Gastroesophageal sphincter (tissue), 4 donors: ENCODE measurements around the gene SRRM5. TPM values are rescaled to one million over a fixed set of nuclear protein-coding genes. Genes with fewer than 3 reads are reported as not detected.

Source experiments
- ATAC-seq: fragments of 150-250 bp; one replicate; pipeline ENCODE4 v1.9.1; 2016; ENCODE audit warnings: mild to moderate bottlenecking, moderate library complexity
- H3K27ac ChIP-seq, 4 donors: fragments of 200-600 bp; sonication (generic) in 3 of 4; 1 replicate in 3 of 4; 2 replicates in 1 of 4; pipeline ENCODE4 v1.5.1; 2016 to 2019
- H3K27me3 ChIP-seq: fragments of 200-600 bp; sonication (generic); one replicate; pipeline ENCODE4 v1.5.1; 2019
- H3K36me3 ChIP-seq, 2 donors: fragments of 200-600 bp; sonication (generic); one replicate each; pipeline ENCODE4 v1.5.1; 2019; ENCODE audit warnings: control low read depth in 1 of 2
- H3K4me1 ChIP-seq, 3 donors: fragments of 200-600 bp; sonication (generic); 1 replicate in 2 of 3; 2 replicates in 1 of 3; pipeline ENCODE4 v1.5.1; 2016 to 2019; ENCODE audit warnings: control low read depth in 2 of 3
- H3K4me3 ChIP-seq, 2 donors: fragments of 200-600 bp; sonication (generic); one replicate each; pipeline ENCODE4 v1.5.1; 2019; ENCODE audit warnings: mild to moderate bottlenecking in 1 of 2, moderate library complexity in 1 of 2
- H3K9me3 ChIP-seq, 3 donors: fragments of 200-600 bp; sonication (generic); one replicate each; pipeline ENCODE4 v1.5.1; 2017 to 2019; ENCODE audit warnings: control low read depth in 2 of 3
- EP300 ChIP-seq: sonication (generic); formaldehyde crosslinking; IDR thresholded peaks from one replicate; pipeline ENCODE4 v1.6.1; 2017; ENCODE audit warnings: antibody characterized with exemption, mild to moderate bottlenecking
- POLR2A ChIP-seq, 2 donors: fragments of 450-650 bp; IDR thresholded peaks; one replicate each; pipeline ENCODE4 v1.6.1; 2017; ENCODE audit warnings: antibody characterized with exemption in 2 of 2, mild to moderate bottlenecking in 2 of 2, moderate library complexity in 1 of 2
- POLR2AphosphoS5 ChIP-seq: sonication (generic); formaldehyde crosslinking; IDR thresholded peaks from one replicate; pipeline ENCODE4 v1.6.1; 2017; ENCODE audit warnings: antibody characterized with exemption
- WGBS, 2 donors: methylation state at CpG; one replicate each; pipeline ENCODE4 v1.1.5; 2018; ENCODE audit warnings: low coverage in 1 of 2; 5-methylcytosine and 5-hydroxymethylcytosine counted together
- total RNA-seq, 4 donors: library from RNA; depleted of rRNA; stranded (reverse); fragments of >200 nt; gene quantifications; one replicate each; pipeline ENCODE4 v1.1.0, GENCODE V29; 2016
- TF ChIP-seq, protein P1 (sequence below), 4 experiments: fragments of 200-600 bp in 2 of 4; fragments of 450-650 bp in 2 of 4; sonication (generic) in 1 of 4; IDR thresholded peaks; one replicate each; pipeline ENCODE4 v1.5.1; 2017 to 2019; ENCODE audit warnings: antibody characterized with exemption in 4 of 4, mild to moderate bottlenecking in 2 of 4, moderate library complexity in 2 of 4

Gene SRRM5
- total RNA-seq, 4 donors from 2014 or later = 0.13 TPM; not detected in 3

DNA sequence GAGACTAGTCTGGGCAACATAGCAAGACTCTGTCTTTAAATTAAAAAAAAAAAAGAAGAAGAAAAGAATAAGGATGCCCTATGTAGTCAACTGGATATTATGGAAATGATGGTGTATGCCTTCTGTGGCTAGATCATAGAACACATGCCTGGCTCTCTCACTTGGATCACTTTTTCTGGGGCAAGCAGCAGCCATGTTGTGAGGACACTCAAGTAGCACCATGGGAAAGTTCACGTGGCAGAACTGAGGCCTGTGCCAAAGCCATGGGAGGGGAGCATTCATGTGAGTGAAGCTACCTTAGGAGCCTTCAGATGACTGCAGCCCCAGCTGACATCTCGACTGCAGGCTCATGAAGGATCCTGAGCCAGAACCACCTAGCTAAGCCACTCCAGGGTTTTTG, 46.1 kb downstream of the SRRM5 start:
- TF ChIP-seq POLR2AphosphoS5 (no peak), EP300 (no peak), POLR2A (IDR thresholded peaks at IDR 0.05) (no peak)
- TF ChIP-seq, protein P1, sequence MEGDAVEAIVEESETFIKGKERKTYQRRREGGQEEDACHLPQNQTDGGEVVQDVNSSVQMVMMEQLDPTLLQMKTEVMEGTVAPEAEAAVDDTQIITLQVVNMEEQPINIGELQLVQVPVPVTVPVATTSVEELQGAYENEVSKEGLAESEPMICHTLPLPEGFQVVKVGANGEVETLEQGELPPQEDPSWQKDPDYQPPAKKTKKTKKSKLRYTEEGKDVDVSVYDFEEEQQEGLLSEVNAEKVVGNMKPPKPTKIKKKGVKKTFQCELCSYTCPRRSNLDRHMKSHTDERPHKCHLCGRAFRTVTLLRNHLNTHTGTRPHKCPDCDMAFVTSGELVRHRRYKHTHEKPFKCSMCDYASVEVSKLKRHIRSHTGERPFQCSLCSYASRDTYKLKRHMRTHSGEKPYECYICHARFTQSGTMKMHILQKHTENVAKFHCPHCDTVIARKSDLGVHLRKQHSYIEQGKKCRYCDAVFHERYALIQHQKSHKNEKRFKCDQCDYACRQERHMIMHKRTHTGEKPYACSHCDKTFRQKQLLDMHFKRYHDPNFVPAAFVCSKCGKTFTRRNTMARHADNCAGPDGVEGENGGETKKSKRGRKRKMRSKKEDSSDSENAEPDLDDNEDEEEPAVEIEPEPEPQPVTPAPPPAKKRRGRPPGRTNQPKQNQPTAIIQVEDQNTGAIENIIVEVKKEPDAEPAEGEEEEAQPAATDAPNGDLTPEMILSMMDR (IDR thresholded peaks at IDR 0.05) = no peak
- Histone ChIP-seq H3K27ac (no peak overlapping the region), H3K36me3 (peaks cover 0 to 40% of the 10 kb centered on the region in 2 donors), H3K4me1 (no peaks in the 10 kb centered on the region), H3K27me3 (no peaks in the 10 kb centered on the region), H3K9me3 (peaks cover 0 to 8% (median 0%) of the 10 kb centered on the region in 3 donors), H3K4me3 (no peak overlapping the region)
- ATAC-seq = no peak
- 100% methylated on average over 1 of the region's 2 CpGs; no CpG with 5 or more reads in 1 of the 2 donors for WGBS, 2 donors

DNA sequence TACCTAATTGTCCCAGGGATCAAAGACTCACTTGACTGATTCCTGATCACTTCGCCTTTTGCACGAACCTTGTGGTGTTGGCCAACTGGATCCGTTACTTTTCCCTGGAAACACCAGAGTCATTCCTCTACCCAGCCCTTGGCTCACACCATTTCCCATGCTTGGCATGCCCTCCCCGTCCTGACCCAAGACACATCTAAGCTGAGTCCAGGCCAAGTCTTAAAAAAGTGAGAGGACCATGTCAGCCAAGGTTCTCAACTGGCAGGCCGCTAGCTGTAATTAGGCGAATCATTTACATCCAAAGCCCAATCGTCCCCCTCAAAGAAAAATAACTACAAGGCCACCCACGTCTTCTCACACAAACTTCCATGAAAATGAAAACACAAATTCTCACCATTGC, 46.6 kb downstream of the SRRM5 start:
- ATAC-seq = no peak
- no peak overlapping the region for H3K4me3 ChIP-seq
- TF ChIP-seq, protein P1 (IDR thresholded peaks at IDR 0.05) = no peak
- TF ChIP-seq EP300 = no peak
- TF ChIP-seq POLR2A (IDR thresholded peaks at IDR 0.05) = no peak
- no peak for TF ChIP-seq POLR2AphosphoS5
- peaks cover 0 to 35% of the 10 kb centered on the region in 2 donors for H3K36me3 ChIP-seq
- no peaks in the 10 kb centered on the region for H3K4me1 ChIP-seq
- H3K27ac ChIP-seq = no peak overlapping the region
- no peaks in the 10 kb centered on the region for H3K27me3 ChIP-seq
- peaks cover 0 to 8% (median 0%) of the 10 kb centered on the region in 3 donors for H3K9me3 ChIP-seq
- 96 to 98% methylated on average over 7 to 8 of the region's 8 CpGs for WGBS, 2 donors

DNA sequence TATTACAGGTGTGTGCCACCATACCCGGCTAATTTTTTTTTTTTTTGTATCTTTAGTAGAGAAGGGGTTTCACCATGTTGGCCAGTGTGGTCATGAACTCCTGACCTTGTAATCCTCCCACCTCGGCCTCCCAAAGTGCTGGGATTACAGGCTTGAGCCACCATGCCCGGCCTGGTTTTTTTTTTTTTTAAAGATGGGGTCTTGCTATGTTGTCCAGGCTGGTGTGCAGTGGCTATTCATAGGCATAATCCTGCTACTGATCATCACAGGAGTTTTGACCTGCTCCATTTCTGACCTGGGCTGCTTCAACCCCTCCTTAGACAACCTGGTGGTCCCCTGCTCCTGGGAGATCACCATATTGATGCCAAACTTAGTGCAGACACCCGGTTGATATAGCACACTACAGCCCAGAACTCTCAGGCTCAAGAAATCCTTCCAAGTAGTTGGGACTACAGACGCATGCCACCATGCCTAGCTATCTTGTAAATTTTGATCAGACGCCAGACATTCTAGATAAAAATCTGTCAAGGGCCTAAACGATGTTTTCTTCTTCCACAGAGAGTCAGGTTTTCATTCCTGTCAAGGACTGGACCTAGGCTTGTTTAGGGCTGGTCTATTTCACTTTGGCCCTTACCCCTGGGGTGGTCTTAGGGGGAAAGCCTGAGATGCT, 48.5 kb downstream of the SRRM5 start:
- no peak for ATAC-seq
- Histone ChIP-seq H3K4me3 (no peak overlapping the region), H3K27ac (no peak overlapping the region), H3K36me3 (peaks cover 0 to 32% of the 10 kb centered on the region in 2 donors), H3K9me3 (peaks cover 0 to 8% (median 0%) of the 10 kb centered on the region in 3 donors), H3K27me3 (no peaks in the 10 kb centered on the region), H3K4me1 (no peaks in the 10 kb centered on the region)
- 80 to 85% methylated on average over 3 to 6 of the region's 7 CpGs for WGBS, 2 donors
- TF ChIP-seq POLR2AphosphoS5 (no peak), EP300 (no peak)

DNA sequence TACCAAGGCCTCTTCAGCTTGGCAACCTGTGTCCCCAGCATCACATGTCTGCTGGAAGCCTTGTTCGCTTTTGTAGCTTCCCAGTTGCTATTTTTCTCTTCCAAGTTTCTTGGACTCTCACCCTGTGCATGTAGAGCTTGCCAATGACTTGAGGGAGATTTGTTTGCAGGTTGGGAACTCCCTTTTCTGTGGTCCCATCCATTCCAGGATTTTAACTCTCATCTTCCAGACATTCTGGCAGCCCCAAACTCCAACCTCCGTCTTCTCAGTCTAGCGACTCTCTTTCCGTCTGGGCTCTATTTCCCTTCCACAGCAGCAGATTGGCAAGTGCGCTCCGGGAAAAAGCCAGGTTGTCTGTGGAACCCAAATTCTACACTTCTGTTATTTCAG, 49.1 kb downstream of the SRRM5 start:
- Histone ChIP-seq H3K4me3 (no peak overlapping the region), H3K36me3 (peaks cover 0 to 27% of the 10 kb centered on the region in 2 donors), H3K4me1 (no peaks in the 10 kb centered on the region), H3K27ac (no peak overlapping the region), H3K9me3 (peaks cover 0 to 8% (median 0%) of the 10 kb centered on the region in 3 donors), H3K27me3 (no peaks in the 10 kb centered on the region)
- 40 to 57% methylated on average over 1 to 6 of the region's 6 CpGs for WGBS, 2 donors
- ATAC-seq = no peak
- TF ChIP-seq, protein P1 (IDR thresholded peaks at IDR 0.05) = no peak
- TF ChIP-seq POLR2A (IDR thresholded peaks at IDR 0.05) (no peak), EP300 (no peak), POLR2AphosphoS5 (no peak)

DNA sequence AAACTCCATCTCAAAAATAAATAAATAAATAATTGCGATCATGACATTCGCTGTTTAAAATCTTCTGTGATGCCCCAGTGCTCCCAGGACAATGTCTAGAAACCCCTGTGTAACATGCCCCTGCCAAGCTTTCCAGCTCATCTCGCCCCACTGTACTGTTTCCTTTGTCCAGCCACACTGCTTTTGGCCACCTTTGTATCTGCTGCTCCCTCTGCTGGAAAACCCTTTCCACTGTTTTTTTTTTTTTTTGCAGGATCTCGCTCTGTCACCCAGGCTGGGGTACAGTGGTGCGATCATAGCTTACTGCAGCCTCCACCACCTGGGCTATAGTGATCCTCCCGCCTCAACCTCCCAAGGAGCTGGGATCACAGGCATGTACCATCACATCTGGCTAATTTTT, 50.6 kb downstream of the SRRM5 start:
- Histone ChIP-seq H3K27me3 (no peaks in the 10 kb centered on the region), H3K27ac (no peak overlapping the region), H3K4me1 (peaks cover 0 to 5% (median 2%) of the 10 kb centered on the region in 3 donors), H3K9me3 (peaks cover 0 to 8% (median 0%) of the 10 kb centered on the region in 3 donors), H3K4me3 (no peak overlapping the region), H3K36me3 (peaks cover 0 to 21% of the 10 kb centered on the region in 2 donors)
- 86 to 89% methylated on average over 6 of the region's 6 CpGs for WGBS, 2 donors
- TF ChIP-seq, protein P1 (IDR thresholded peaks at IDR 0.05) = peak in 2 of 4 experiments; percentile 11 to 24
- no peak for TF ChIP-seq POLR2A (IDR thresholded peaks at IDR 0.05)
- ATAC-seq = no peak
